GM19463 (cell line): ENCODE data around the gene CLEC16A.
A peak's percentile ranks its signal among the peaks of the same experiment; 100 is the strongest.

ENCODE experiments used
- ATAC-seq: cut with Tn5 transposase; IDR thresholded peaks from one replicate; pipeline ENCODE4 v1.9.1; 2021; ENCODE audit warnings: mild to moderate bottlenecking, moderate library complexity; ENCODE audit not compliant: unreplicated experiment

The CLEC16A gene

GRCh38 chr16:11183035-11183812 is 238.9 kb downstream of the CLEC16A start:
- ATAC-seq = peak; percentile 55

DNA sequence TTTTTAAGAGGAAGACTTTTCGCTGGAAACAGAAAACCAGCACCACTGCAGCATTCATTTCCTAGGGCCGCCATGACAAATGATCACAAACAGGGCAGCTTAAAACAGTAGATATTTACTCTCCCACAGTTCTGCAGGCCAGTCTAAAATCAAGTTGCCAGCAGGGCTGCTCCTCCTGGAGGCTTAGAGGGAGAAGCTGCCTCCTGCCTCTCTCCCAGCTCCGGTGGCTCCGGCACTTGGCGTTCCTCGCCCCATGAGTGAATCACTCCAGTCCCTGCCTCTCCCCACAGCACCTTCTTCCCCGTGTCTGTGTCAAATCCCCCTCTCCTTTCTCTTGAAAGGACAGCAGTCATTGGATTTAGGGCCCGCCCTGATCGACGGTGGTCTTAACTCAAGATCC is 239.6 kb downstream of the CLEC16A start:
- ATAC-seq = no peak

- ATAC-seq = no peak
These were observed 243.2 kb downstream of the CLEC16A start for GRCh38 chr16:11187522-11188023.

GRCh38 chr16:11188801-11189740 is 244.7 kb downstream of the CLEC16A start:
- no peak for ATAC-seq

- no peak for ATAC-seq
These were observed 246.5 kb downstream of the CLEC16A start for GRCh38 chr16:11190588-11191560.

DNA sequence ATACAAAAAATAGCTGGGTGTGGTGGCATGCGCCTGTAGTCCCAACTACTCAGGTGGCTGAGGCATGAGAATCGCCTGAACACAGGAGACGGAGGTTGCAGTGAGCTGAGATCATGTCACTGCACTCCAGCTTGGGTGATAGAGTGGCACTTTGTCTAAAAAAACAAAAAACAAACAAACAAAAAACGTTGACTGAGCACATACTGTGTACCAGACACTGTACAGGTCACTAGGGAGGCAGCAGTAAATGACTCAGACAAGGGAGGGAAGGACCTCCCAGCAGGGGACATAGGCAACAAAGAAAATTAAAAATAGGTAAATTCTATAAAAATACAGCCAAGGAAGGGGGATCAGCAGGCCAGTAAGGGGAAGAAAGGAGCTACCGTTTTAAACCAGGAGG is 247.3 kb downstream of the CLEC16A start:
- ATAC-seq = no peak

DNA sequence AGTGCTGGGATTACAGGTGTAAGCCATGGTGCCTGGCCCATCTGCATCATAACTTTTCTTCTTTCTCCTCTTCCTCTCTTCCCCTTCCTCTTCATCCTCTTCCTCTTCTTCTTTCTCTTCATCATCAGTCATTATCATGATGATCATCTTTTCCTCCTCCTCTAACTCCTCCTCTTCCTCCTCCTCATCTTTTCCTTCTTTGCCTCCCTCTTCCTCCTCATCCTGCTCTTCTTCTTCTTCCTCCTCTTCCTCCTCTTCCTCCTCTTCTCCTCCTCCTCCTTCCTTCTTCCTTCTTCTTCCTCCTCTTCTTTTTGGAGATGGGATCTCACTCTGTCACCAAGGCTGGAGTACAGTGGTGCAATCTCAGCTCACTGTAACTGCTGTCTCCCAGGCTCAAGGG is 249.1 kb downstream of the CLEC16A start:
- ATAC-seq = no peak

DNA sequence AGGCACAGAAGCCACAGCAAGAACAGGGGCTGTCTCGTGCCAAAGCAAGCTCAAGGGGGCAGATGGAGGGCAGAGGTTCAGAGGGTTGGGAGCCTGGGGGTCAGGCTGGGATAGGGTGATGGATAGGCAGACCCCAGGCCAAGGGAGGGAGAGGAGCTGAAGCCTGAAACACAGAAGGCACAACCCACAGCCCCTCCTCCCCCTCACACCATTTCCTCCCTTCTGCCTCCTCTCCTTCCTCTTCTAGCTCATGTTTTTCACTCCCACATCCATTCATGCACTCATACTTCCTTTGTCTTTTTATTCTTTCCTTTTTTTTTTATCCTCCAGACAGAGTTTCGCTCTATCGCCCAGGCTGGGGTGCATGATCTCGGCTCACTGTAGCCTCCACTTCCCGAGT is 250.5 kb downstream of the CLEC16A start:
- ATAC-seq = no peak

GRCh38 chr16:11196286-11196828 is 252.0 kb downstream of the CLEC16A start:
- ATAC-seq = no peak

DNA sequence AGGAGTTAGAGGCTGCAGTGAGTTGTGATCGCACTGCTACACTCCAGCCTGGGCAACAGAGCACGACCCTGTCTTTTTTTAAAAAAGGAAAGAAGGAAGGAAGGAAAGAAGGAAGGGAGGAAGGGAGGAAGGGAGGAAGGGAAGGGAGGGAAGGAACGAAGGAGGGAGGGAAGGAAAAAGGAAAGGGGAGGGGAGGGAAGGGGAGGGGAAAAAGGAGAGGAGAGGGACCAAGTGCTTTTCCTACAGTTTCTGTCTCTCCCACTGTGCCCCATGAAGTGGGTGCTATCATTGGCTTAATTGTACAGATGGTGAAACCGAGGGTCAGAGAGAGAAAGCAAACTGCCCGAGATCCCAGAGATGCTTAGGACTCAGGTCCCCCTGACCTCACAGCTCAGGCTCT is 254.0 kb downstream of the CLEC16A start:
- ATAC-seq = no peak

- ATAC-seq = no peak
These were observed 254.5 kb downstream of the CLEC16A start for GRCh38 chr16:11198828-11199227.

DNA sequence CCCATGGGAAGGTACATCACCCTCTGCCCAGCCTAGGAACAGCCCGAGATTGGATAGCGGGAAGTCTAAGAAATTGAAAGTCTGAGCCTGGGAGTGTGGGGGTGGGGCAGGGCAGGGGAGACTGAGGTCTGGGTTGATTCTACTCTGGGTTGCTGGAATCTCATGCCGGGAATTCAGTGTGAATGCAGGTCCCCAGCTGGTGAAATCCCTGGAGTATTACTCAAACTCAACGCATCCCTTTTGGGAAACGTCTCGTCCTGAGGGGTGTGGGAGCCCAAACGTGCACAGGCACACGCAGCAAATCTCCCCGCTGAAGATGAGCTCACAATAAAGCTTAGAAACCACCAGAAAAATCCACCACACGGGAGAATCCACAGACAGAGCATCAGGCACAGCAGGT is 256.2 kb downstream of the CLEC16A start:
- no peak for ATAC-seq

- no peak for ATAC-seq
These were observed 257.3 kb downstream of the CLEC16A start for GRCh38 chr16:11201498-11202259.

- ATAC-seq = peak; percentile 51
These were observed 258.1 kb downstream of the CLEC16A start for GRCh38 chr16:11202260-11203091.

DNA sequence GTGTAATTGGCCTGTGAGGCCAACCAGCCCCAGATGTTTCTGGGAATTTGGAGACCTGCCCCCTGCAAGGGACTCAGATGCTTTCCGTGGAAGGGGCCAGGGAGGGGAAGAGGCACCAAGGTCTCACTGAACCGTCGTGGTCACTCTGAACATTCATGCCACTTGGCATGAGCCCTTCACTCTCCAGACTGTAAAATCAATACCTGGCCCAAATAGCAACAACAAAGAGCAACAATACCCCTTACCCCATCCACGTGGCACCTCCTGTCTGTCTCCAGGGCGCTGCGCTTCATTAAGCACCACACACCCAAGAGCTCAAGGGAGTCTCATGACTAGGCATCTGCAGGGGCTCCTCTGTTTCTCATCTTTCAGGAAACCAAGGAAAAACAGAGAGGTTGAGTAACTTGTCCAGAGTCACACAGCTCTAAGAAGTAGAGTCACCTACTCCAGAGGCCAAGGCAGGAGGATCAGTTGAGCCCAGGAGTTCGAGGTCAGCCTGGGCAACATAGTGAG is 258.8 kb downstream of the CLEC16A start:
- no peak for ATAC-seq

DNA sequence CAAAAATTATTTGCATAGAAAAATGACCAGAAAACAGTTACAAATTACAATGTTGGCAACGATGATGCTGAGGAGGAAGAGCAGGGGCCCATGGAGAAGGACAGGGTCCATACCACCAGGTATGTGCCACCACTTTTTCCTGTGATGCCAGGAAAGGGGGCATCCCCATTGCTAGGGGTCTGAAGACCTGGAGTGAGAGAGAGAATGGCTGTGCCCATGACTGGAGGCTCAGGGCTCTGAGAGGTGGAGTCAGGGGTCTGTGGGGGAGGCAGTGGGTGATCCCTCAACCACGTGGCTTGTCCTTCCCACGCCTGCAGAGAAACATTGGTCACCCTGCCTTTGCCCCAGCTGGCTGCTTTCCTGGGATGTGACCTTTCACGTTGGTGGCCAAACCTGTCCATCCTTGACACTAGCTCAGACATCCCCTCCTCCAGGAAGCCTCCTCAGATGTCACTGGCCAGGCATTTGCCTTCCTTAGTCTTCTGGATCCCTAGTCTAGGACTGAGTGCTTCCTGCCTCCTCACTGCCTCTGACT is 260.2 kb downstream of the CLEC16A start:
- ATAC-seq = no peak

- ATAC-seq = no peak
These were observed 260.8 kb downstream of the CLEC16A start for GRCh38 chr16:11205065-11205699.
